ENCODE data around the gene CNGA3. TPM values are rescaled to one million over a fixed set of nuclear protein-coding genes. Genes with fewer than 3 reads are reported as not detected.

CNGA3 gene
- total RNA-seq, 1 experiment from 2014 or later = not detected

DNA sequence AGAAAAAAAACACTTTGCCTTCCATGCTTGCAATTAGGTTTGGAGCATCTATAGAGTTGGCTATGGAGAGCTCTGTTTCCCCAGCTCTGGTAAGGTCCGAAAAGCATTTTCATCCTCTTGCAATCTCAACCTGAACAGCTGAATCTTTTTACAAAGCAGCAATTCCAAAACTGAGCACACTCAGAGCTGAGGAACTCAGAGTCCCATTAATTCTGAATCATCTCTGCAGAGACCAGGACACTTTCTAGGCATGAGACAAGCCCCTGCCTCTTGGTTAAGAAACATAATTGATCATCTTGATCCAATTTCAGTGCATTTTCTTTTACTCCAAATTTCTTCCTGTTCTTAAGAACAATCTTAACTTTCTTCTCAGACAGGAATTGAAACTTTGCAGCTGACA, 4.2 kb downstream of the CNGA3 start:
- Histone ChIP-seq H4K20me1 (ENCODE audit: low read length) (no peaks in the 10 kb centered on the region), H3K4me2 (ENCODE audit: low read length) (no peak overlapping the region), H3K9me3 (ENCODE audit: low read length) (no peaks in the 10 kb centered on the region), H3K27me3 (ENCODE audit: low read length) (0 out of 2 replicates have a peak, but pooled peaks cover 3% of the 10 kb centered on the region), H3K9me2 (replicated peaks; ENCODE audit: low read length) (no peaks in the 10 kb centered on the region), H3K4me1 (ENCODE audit: insufficient read depth, low read length) (no peaks in the 10 kb centered on the region), H3F3A (ENCODE audit: low read length, unreplicated experiment) (no peaks in the 10 kb centered on the region), H2AFZ (ENCODE audit: low read length) (no peak overlapping the region), H3K9ac (ENCODE audit: low read length) (no peak overlapping the region), H3K79me2 (ENCODE audit: low read length) (no peaks in the 10 kb centered on the region), H3K27ac (ENCODE audit: low read length) (no peak overlapping the region), H3K36me3 (ENCODE audit: low read depth, low read length) (no peaks in the 10 kb centered on the region), H3K4me3 (ENCODE audit: low read length) (no peak overlapping the region)
- TF ChIP-seq EZH2phosphoT487 (IDR thresholded peaks at IDR 0.05; ENCODE audit: borderline replicate concordance, low read length) (no peak), EZH2 (IDR thresholded peaks at IDR 0.05; ENCODE audit: low read length, unreplicated experiment) (no peak), CTCF (conservative IDR thresholded peaks at IDR 0.05; ENCODE audit: low read depth, low read length) (no peak)
- no peak for DNase-seq
- CTCF ChIA-PET = no interaction called here
- no peak for ATAC-seq
- POLR2A ChIA-PET (ENCODE audit: unreplicated experiment) = no interaction called here
- BruUV-seq (replicated peaks) = no TSS peak
- intact Hi-C loops (cut with micrococcal nuclease) = loop anchor here (10.0 kb wide), 1 partner anchor 56 kb away; no protein-coding TSS in a partner anchor

DNA sequence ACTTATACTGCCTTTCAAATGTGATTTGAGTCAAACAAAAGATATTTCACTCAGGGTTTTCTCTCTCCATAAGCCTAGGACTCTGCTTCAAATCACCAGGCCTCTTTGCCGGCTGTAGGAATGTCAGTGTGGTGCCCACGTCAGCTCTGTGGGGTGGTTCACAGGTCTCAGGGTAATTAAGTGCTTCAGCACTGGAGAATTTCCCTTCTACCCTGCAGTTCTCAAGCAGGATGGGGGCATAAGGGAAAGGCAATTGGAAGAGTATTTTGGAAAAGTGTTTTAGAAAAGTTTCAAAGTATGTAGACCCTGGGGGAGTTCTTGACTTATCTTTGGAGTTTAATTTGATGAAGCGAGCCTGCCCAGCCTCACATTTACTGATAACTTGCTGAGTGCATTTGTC, 9.6 kb downstream of the CNGA3 start:
- Histone ChIP-seq H3F3A (ENCODE audit: low read length, unreplicated experiment) (no peaks in the 10 kb centered on the region), H3K9me2 (replicated peaks; ENCODE audit: low read length) (no peaks in the 10 kb centered on the region), H3K4me2 (ENCODE audit: low read length) (peak overlapping the region; percentile 67), H3K4me1 (ENCODE audit: insufficient read depth, low read length) (peaks cover 31% of the 10 kb centered on the region), H2AFZ (ENCODE audit: low read length) (no peak overlapping the region), H3K9ac (ENCODE audit: low read length) (peak overlapping the region; percentile 50), H3K36me3 (ENCODE audit: low read depth, low read length) (no peaks in the 10 kb centered on the region), H3K9me3 (ENCODE audit: low read length) (no peaks in the 10 kb centered on the region), H3K79me2 (ENCODE audit: low read length) (no peaks in the 10 kb centered on the region), H4K20me1 (ENCODE audit: low read length) (no peaks in the 10 kb centered on the region), H3K4me3 (ENCODE audit: low read length) (no peak overlapping the region), H3K27me3 (ENCODE audit: low read length) (no peaks in the 10 kb centered on the region), H3K27ac (ENCODE audit: low read length) (peak overlapping the region; percentile 81)
- POLR2A ChIA-PET (ENCODE audit: unreplicated experiment) = no interaction called here
- ATAC-seq (no peak), DNase-seq (no peak)
- CTCF ChIA-PET = no interaction called here
- no TSS peak for BruUV-seq (replicated peaks)
- TF ChIP-seq CTCF (conservative IDR thresholded peaks at IDR 0.05; ENCODE audit: low read depth, low read length) (no peak), EZH2phosphoT487 (IDR thresholded peaks at IDR 0.05; ENCODE audit: borderline replicate concordance, low read length) (no peak), EZH2 (IDR thresholded peaks at IDR 0.05; ENCODE audit: low read length, unreplicated experiment) (no peak)
- intact Hi-C loops (cut with micrococcal nuclease) = loop anchor here (1.0 to 10.0 kb wide), 2 partner anchors 22 to 61 kb away; no protein-coding TSS in a partner anchor

- Histone ChIP-seq H3K4me2 (ENCODE audit: low read length) (peak overlapping the region; percentile 67), H3K27ac (ENCODE audit: low read length) (peak overlapping the region; percentile 81), H3F3A (ENCODE audit: low read length, unreplicated experiment) (no peaks in the 10 kb centered on the region), H3K4me1 (ENCODE audit: insufficient read depth, low read length) (peaks cover 31% of the 10 kb centered on the region), H3K9ac (ENCODE audit: low read length) (peak overlapping the region; percentile 56), H3K9me3 (ENCODE audit: low read length) (no peaks in the 10 kb centered on the region), H2AFZ (ENCODE audit: low read length) (no peak overlapping the region; the same call in 1 of the 2 replicates), H3K79me2 (ENCODE audit: low read length) (no peaks in the 10 kb centered on the region), H3K36me3 (ENCODE audit: low read depth, low read length) (no peaks in the 10 kb centered on the region), H4K20me1 (ENCODE audit: low read length) (no peaks in the 10 kb centered on the region), H3K9me2 (replicated peaks; ENCODE audit: low read length) (no peaks in the 10 kb centered on the region), H3K4me3 (ENCODE audit: low read length) (peak overlapping the region; percentile 13; the same call in 1 of the 2 replicates), H3K27me3 (ENCODE audit: low read length) (no peaks in the 10 kb centered on the region)
- peak; percentile 88 for ATAC-seq
- ChIA-PET POLR2A (ENCODE audit: unreplicated experiment) (no interaction called here), CTCF (no interaction called here)
- TF ChIP-seq EZH2phosphoT487 (IDR thresholded peaks at IDR 0.05; ENCODE audit: borderline replicate concordance, low read length) (no peak), EZH2 (IDR thresholded peaks at IDR 0.05; ENCODE audit: low read length, unreplicated experiment) (no peak), CTCF (conservative IDR thresholded peaks at IDR 0.05; ENCODE audit: low read depth, low read length) (no peak)
- no TSS peak for BruUV-seq (replicated peaks)
- DNase-seq = peak; percentile 94
- intact Hi-C loops (cut with micrococcal nuclease) = loop anchor here (1.0 to 10.0 kb wide), 2 partner anchors 22 to 62 kb away; no protein-coding TSS in a partner anchor
Observed at GRCh38 chr2:98356729-98357128, 10.5 kb downstream of the CNGA3 start.

All from PC-3 (cell line).